Gastroesophageal sphincter (tissue), 4 donors: Measurements from ENCODE around the gene PNPLA8. TPM values are rescaled to one million over a fixed set of nuclear protein-coding genes. Genes with fewer than 3 reads are reported as not detected.

Experiments used
- ATAC-seq: fragments of 150-250 bp; one replicate; pipeline ENCODE4 v1.9.1; 2016; ENCODE audit warnings: mild to moderate bottlenecking, moderate library complexity
- H3K27ac ChIP-seq, 4 donors: fragments of 200-600 bp; sonication (generic) in 3 of 4; 1 replicate in 3 of 4; 2 replicates in 1 of 4; pipeline ENCODE4 v1.5.1; 2016 to 2019
- H3K27me3 ChIP-seq: fragments of 200-600 bp; sonication (generic); one replicate; pipeline ENCODE4 v1.5.1; 2019
- H3K36me3 ChIP-seq, 2 donors: fragments of 200-600 bp; sonication (generic); one replicate each; pipeline ENCODE4 v1.5.1; 2019; ENCODE audit warnings: control low read depth in 1 of 2
- H3K4me1 ChIP-seq, 3 donors: fragments of 200-600 bp; sonication (generic); 1 replicate in 2 of 3; 2 replicates in 1 of 3; pipeline ENCODE4 v1.5.1; 2016 to 2019; ENCODE audit warnings: control low read depth in 2 of 3
- H3K4me3 ChIP-seq, 2 donors: fragments of 200-600 bp; sonication (generic); one replicate each; pipeline ENCODE4 v1.5.1; 2019; ENCODE audit warnings: mild to moderate bottlenecking in 1 of 2, moderate library complexity in 1 of 2
- H3K9me3 ChIP-seq, 3 donors: fragments of 200-600 bp; sonication (generic); one replicate each; pipeline ENCODE4 v1.5.1; 2017 to 2019; ENCODE audit warnings: control low read depth in 2 of 3
- CTCF ChIP-seq, 4 experiments: fragments of 200-600 bp in 2 of 4; fragments of 450-650 bp in 2 of 4; sonication (generic) in 1 of 4; IDR thresholded peaks; one replicate each; pipeline ENCODE4 v1.5.1; 2017 to 2019; ENCODE audit warnings: antibody characterized with exemption in 4 of 4, mild to moderate bottlenecking in 2 of 4, moderate library complexity in 2 of 4
- EP300 ChIP-seq: sonication (generic); formaldehyde crosslinking; IDR thresholded peaks from one replicate; pipeline ENCODE4 v1.6.1; 2017; ENCODE audit warnings: antibody characterized with exemption, mild to moderate bottlenecking
- POLR2A ChIP-seq, 2 donors: fragments of 450-650 bp; IDR thresholded peaks; one replicate each; pipeline ENCODE4 v1.6.1; 2017; ENCODE audit warnings: antibody characterized with exemption in 2 of 2, mild to moderate bottlenecking in 2 of 2, moderate library complexity in 1 of 2
- POLR2AphosphoS5 ChIP-seq: sonication (generic); formaldehyde crosslinking; IDR thresholded peaks from one replicate; pipeline ENCODE4 v1.6.1; 2017; ENCODE audit warnings: antibody characterized with exemption
- whole genome bisulfite sequencing, 2 donors: methylation state at CpG; one replicate each; pipeline ENCODE4 v1.1.5; 2018; ENCODE audit warnings: low coverage in 1 of 2; 5-methylcytosine and 5-hydroxymethylcytosine counted together
- total RNA-seq, 4 donors: library from RNA; depleted of rRNA; stranded (reverse); fragments of >200 nt; gene quantifications; one replicate each; pipeline ENCODE4 v1.1.0, GENCODE V29; 2016

Gene PNPLA8
- total RNA-seq, 4 donors from 2014 or later = 28.3 to 52.1 (median 44.9) TPM

DNA sequence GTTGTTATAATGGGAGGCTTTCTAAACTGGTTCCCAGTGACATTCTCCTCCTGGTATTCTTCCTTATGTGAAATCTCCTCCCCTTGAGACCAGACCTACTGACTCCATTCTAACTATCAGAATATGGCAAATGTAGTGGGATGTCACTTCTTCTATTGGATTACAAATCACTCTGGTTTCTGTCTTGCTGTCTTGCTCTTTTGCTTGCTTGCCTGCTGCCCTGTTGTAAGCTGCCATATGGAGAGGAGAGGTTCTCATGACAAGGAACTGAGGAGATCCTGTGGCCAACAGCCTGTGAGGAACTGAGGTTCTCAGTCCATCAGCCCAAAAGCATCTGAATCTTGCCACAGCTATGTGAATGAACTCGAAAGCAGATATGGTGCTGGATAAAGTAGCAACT, 65.0 kb downstream of the PNPLA8 start:
- Histone ChIP-seq H3K27me3 (peaks cover 49% of the 10 kb centered on the region), H3K4me3 (no peak overlapping the region), H3K27ac (no peak overlapping the region), H3K4me1 (peaks cover 0 to 12% (median 5%) of the 10 kb centered on the region in 3 donors), H3K36me3 (no peaks in the 10 kb centered on the region), H3K9me3 (no peaks in the 10 kb centered on the region)
- WGBS, 2 donors = 83 to 100% methylated on average over 1 of the region's 1 CpG
- no peak for ATAC-seq
- TF ChIP-seq CTCF (IDR thresholded peaks at IDR 0.05) (no peak), EP300 (no peak), POLR2AphosphoS5 (no peak), POLR2A (IDR thresholded peaks at IDR 0.05) (no peak)

GRCh38 chr7:108459922-108460551, 65.9 kb downstream of the PNPLA8 start:
- WGBS, 2 donors = 41 to 73% methylated on average over 3 of the region's 3 CpGs
- Histone ChIP-seq H3K27ac (no peak overlapping the region), H3K4me3 (no peak overlapping the region), H3K36me3 (no peaks in the 10 kb centered on the region), H3K9me3 (no peaks in the 10 kb centered on the region), H3K27me3 (peaks cover 59% of the 10 kb centered on the region), H3K4me1 (peaks cover 0 to 22% (median 14%) of the 10 kb centered on the region in 3 donors)
- TF ChIP-seq POLR2A (IDR thresholded peaks at IDR 0.05) = no peak
- TF ChIP-seq CTCF (IDR thresholded peaks at IDR 0.05) = peak in 1 of 4 experiments; percentile 28
- TF ChIP-seq EP300 = no peak
- ATAC-seq = no peak

DNA sequence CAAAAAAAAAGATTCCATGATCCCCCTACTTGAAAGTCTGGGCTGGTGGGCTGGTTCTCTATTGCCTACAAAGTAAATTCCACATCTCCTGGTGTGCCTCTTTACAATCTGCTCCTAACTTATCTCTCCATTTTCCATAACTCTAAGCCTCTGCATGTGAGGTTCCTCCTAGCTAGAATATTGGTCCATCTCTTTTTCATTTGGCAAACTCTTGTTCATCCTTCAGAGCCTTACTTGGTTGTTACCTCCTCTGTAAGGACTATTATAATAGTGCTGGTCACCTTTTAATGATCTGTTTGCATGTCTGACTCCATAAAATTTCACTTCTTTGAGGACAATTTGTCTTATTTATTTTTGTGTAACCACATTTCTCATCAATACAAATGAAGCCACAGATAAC, 68.1 kb downstream of the PNPLA8 start:
- Histone ChIP-seq H3K36me3 (no peaks in the 10 kb centered on the region), H3K4me1 (peaks cover 0 to 28% (median 15%) of the 10 kb centered on the region in 3 donors), H3K4me3 (no peak overlapping the region), H3K9me3 (no peaks in the 10 kb centered on the region), H3K27ac (no peak overlapping the region), H3K27me3 (peaks cover 68% of the 10 kb centered on the region)
- no peak for ATAC-seq
- TF ChIP-seq POLR2AphosphoS5 (no peak), CTCF (IDR thresholded peaks at IDR 0.05) (no peak), EP300 (no peak), POLR2A (IDR thresholded peaks at IDR 0.05) (no peak)

GRCh38 chr7:108456845-108457540, 68.9 kb downstream of the PNPLA8 start:
- 15 to 16% methylated on average over 9 to 19 of the region's 19 CpGs for WGBS, 2 donors
- Histone ChIP-seq H3K36me3 (no peaks in the 10 kb centered on the region), H3K27ac (no peak overlapping the region), H3K9me3 (no peaks in the 10 kb centered on the region), H3K4me1 (peaks cover 0 to 28% (median 15%) of the 10 kb centered on the region in 3 donors), H3K4me3 (peak overlapping the region in 1 of 2 donors; percentile 55), H3K27me3 (peaks cover 68% of the 10 kb centered on the region)
- no peak for ATAC-seq
- TF ChIP-seq POLR2A (IDR thresholded peaks at IDR 0.05) = no peak
- no peak for TF ChIP-seq EP300
- no peak for TF ChIP-seq POLR2AphosphoS5
- TF ChIP-seq CTCF (IDR thresholded peaks at IDR 0.05) = no peak
